NCI-H1436 (cell line): ENCODE results near the gene CCDC138.

Experiments
- DNase-seq: peaks from one replicate; lab custom pipeline; 2025; lab: John Stamatoyannopoulos, UW

Gene CCDC138

DNA sequence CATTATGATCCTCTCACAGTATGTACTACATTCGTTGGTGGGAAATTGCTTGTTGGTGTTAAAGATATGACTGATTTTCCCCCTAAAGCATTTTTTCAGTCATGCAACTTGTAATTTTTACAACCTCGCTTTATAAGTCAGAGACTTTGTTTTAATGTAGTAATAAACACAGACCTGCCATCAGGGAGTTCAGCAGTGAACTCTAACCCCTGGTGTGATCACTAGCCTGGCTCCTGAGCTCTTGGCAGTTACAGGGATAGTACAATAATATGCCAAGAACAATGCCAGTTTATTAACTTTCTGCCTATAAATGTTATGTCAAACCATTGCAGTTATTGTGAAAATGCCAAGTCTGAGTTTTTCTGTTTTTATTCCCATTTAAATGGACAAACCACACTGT is 108.6 kb downstream of the CCDC138 start:
- no peak for DNase-seq

DNA sequence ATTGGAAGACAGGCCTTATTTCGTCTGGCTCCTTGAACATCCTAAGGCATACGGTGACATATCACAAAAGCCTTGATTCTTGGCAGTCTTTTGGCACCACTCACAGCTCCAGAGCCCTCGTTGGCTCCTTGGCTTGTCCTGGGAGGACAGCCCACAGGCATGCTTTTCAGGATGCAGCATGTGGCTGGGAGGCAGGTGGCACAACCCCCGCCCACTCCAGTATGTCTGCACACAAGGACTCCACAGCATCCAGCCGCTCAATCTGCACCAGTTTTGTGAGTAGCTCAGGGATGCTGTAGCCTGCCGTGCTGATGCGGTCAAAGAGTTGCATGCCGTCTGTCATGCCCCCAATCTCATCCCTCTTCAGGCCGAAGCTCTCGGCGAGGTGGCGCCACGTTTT is 110.2 kb downstream of the CCDC138 start:
- DNase-seq: no peak

DNA sequence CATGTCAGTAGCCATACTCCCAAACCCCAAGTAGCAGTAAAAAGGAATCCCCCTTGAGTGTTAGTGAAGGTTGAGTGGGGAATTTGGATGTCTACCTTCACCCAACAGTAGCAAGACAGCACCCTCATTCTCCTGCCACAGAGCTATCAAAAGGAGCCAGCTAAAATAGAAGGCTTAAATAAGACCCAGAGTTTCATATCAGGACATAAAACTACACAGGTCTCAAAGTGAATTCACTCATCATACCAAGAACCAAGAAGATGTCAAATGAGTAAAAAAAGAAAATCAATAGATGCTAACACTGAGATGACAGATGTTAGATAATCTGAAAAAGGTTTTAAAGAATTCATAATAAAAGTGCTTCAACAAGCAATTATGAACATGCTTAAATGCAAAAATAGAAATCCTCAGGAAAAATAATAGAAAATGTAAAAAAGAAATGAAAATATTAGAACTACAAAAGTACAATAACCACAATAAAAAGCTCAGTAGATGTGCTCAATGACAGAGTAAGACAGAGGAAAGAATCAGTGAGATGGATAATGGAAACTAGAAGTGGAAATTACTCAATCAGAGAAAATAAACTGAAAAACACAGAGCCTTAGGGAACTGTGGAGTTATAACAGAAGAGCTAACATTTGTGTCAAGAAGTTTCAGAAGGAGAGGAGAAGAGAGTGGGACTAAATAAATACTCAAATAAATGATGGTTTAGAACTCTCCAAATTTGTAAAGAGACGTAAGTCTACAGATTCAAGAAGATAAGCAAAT is 111.9 kb downstream of the CCDC138 start:
- no peak for DNase-seq

DNA sequence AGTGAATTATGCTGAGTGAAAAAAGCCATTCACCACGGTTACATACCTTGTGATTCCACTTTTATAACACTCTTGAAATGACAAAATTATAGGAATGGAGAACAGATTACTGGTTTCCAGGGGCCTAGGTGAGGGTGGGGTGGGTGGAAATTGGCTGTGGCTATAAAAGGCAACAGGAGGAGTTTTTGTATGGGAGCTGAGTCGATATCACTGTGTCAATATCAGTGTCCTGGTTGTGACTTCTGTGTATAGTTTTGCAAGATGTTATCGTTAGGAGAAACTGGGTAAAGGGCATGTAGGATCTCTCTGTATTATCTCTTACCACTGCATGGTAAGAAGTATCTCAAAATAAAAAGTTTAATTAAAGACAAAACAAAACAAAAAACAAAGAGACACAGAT is 118.1 kb downstream of the CCDC138 start:
- no peak for DNase-seq

DNA sequence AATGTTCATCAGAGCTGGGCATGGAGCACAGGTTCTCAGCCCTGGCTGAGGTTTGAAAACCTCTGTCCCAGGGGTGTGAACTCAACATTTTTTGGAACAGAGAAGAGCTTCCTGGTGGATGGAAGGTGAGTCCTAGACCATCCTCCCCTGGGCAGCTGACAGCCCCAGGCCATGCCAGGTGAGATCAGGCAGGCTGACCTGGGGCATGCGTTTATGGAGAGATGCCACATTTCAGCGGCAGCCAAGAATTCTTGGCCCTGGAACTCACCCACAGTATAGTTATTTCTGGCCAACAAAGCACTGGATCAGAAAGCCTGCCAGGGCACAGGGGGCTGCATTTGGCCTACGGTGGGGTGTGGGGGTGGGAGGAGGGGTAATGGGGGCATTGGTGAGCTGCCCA is 118.6 kb downstream of the CCDC138 start:
- DNase-seq: no peak

DNA sequence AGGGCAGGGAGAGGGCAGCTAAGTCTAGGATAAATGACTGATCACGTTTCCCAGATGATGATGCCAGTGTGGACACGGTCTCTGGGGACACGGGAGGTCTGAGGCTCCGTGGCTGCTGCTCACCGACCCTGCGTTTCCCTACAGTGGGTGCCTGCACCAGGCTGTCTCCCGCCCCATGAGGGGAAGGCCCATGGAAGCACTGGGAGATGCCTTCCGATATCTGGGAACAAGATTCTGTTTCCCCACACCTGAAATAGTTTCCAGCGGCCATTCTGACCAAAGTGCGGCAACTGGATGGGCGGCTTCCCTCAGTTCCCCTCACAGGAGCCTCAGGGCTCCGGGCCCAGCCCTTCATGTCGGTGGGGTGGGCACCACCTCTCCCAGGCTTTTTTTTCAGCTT is 119.3 kb downstream of the CCDC138 start:
- no peak for DNase-seq

DNA sequence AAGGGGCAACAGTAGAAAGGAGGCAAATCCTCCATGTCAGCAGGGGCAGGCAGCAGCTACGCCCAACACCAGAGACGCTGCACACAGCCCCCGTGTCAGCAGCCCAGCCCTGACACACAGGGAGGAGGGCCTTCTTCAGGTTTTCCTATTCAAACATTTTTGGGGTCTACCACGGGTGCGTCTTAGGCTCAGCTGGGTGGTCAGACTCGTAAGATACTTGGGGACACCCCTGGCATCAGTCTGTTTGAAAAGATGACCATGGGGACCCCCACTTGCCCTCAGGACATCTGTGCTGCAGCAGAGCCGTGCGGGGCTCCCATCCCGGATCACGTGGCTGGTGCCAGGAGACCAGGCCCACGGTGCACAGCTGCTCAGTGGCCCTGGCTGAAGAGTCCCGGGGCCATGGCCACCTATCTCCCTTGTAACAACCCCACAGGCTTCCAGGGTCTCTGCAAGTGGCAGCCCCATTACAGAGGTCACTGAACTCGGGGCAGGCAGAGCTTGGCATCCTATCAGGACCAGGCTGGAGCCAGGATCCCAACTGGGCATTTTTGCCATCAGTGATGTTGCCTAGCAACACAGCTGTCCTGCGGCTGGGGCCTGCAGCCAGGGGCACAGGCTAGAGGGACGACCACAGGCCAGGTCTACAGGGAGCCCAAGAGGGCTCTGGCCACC is 120.0 kb downstream of the CCDC138 start:
- no peak for DNase-seq

DNA sequence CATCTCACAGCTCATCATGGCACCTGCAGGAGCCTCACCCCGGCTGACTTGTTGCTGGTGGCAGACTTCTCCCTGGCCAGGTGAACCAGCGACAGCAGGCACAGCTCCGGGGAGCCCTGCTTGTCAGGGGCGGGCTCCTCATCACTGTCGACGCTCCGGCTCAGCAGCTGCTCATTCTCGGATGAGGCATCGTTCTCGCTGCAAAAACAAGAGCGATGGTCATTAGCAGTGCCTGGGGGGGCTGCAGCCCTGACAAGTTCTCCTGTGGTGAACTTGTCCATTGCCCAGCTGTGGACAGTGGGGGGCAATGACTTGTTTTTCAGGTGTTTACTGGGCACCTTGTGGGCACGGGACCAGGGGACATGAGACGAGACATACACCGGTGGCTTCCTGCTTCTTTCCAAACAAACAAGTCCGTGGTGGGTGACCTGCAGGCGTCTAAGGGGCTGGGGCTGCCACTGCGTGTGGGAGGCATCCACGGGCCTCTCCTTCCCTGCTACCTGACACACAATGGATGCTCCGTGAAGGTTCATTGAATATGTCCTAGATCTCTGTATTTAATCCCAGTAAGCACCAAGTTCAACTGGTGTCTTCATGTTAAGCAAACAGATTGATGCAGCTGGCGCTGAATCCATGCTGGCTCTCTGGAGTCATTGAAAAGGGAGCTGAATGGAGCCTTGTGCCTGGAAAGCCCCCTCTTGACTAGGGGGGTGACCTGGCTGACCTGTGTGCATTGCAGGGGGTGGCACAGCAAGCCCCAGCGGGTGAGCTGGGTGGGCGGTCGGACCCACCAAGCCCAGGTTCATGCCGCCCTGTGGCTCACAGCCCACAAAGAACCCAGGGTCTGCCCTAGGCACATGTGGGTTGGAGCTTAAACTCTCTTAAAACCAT is 121.5 kb downstream of the CCDC138 start:
- no peak for DNase-seq

DNA sequence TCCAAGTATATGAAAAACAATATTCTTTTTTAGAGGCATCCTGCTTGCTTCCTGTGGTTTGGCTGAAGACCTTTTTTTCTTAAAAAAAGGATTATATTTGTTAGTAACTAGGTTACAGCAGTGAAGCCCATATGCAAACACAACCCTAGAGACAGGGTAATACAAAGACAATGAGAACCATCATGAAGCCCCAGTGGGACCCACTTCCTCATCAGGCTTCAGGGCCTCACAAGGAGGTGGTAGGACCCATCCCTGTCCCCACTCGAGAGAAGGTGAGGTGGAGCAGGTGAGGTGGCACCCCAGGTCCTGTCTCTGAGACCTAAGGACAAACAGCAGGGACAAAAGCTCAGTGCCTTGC is 122.1 kb downstream of the CCDC138 start:
- DNase-seq: no peak

DNA sequence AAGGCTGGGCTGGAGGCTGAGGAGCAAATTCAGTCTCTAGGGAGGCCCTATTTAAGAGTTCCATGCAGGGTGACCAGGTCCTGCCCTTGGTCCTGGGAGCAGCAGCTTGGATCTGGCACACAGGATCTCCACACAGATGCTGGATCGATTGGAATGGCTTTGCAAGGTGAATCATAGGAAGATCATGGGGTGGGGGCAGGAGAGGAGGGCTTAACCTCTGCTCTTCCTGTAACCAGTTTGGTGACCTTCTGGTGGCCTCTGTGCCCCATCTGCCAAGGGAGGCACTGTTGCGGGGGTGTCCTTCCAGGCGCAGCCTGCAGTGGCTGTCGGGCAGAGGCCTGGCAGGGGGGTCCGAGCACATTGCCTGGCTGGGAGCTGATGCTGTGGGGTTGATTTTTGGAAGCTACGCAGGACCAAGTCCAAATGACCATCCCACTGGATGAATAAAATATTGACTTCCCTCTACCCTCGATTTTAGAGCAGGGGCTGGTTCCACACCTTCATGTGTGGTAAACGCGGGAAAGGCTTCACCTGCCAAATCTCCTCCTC is 122.8 kb downstream of the CCDC138 start:
- no peak for DNase-seq

DNA sequence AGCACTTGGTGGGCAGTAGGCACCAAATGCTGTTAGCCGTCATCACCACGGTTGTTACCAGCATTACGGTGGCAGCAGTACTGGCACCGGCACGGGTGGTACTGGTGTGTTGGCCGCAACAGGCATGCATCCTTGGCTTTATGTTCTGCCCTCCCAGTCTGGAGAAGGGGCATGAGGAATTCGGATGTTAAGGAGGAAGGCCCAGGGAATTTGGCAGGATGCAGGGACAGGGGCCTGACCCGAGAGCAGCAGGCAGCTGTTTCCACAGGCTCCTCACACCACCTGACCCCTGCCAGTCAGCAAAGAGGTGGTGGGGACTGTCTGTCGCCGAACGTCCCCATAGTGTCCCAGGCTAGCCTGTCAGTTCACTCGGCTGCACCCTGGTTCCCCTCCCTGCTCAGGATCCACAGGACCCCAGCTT is 123.5 kb downstream of the CCDC138 start:
- no peak for DNase-seq

DNA sequence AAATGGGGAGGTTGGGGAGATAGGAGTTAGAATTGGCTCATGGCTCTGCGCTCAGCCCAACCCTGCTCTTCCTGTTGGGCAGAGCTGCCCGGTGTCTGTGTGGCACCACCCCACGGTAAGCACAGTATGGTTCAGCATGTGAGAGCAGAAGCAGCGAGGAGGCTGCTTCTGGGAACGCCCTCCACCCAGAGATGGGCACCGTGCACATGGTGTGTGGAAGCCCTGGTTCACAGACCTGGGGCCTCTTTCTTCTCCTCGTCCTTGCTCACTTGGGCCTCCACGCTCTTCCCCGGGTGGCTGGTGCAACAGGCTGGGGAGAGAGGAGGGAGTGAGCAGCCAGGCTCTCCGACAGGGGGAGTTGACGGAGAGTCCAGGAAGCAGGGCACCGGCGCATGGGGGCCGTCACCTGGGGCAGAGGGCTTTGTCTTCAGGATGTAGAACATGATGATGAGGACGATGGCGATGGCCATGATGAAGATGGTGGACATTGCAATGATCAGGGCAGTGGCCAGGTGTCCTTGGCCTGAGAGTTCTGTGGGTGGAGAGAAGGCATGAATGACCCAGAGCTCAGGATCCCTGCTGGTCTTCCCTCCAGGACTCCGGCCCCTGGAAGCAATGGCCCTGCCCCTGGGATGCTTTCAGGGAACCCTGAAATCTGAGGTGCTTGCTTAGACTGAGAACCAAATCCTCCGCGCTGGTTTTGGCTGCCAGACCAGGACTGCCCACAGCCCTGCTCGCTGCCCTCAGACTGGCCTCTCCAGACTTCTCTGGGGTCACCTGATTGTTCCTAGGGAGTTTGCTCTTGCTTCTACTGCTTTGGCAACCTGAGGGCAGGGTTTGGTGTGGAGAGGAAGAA is 124.2 kb downstream of the CCDC138 start:
- no peak for DNase-seq

DNA sequence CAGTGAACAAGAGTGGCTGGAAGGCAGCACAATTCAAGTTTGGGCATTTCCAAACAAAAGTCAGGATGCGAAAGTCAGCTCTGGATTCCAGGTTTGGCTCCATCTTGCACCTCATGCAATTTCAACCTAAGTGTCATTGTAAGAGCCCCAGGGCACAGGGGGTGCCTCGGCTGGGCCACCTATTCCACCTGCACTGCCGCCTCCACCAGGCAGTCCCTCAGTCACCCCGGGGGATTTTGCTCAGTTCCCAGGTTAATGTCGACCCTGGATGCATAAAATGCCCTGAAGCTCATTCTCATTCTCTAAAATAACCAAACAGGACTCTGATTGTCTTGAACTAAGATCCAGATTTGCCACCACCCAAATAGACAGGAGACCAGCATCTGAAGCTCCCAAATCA is 124.8 kb downstream of the CCDC138 start:
- DNase-seq: no peak

DNA sequence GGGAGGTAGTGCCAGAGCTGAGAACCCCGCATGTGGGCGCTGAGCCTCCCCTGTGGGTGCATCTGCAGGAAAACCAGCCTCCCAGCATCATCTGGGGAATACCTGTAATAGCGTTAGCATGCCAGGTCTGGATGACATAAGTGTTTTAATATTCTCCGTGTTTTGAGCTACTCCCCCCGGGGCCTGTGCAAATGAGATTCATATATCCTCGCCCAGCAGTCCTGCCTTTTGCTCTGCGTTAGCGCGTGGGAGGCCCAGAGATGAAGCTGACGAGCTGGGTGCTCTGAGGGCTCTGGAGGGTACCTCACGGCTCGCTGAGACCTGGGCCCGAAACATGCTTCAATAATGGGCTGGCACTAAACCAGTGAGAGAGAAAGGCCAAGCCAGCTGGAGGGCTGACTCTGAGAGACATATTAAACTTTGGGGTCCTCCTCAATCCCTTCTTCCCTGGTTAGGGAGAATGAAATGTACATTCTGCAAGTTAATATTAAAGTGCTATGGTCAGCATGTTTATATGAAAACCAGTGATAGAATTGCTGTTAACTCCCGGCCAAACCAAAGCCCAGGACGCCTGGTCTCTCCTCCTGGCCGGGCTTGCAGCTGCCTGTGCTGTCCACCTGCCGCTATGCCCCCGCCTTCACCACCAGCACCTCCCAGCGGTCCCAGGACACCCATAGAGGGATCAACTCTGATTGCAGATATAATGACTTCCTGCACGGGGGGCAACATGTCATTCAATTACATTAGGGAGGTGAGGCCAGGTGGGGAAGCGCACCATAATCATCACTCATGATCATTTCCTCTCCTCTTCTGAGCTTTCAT is 125.4 kb downstream of the CCDC138 start:
- DNase-seq: peak; percentile 27

DNA sequence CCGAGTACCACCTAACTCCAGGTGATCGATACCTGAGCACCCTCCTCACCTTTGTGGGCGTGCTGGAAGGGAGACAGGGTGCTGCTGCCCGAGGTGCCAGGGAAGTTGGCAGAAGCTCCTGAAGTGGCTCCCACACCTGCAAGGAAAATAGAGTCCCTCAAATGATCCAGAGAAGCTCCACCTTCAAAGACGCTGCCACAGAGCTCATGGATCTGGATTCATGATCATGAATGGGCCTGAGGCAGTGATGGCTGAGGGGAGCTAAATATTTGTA is 126.0 kb downstream of the CCDC138 start:
- no peak for DNase-seq

DNA sequence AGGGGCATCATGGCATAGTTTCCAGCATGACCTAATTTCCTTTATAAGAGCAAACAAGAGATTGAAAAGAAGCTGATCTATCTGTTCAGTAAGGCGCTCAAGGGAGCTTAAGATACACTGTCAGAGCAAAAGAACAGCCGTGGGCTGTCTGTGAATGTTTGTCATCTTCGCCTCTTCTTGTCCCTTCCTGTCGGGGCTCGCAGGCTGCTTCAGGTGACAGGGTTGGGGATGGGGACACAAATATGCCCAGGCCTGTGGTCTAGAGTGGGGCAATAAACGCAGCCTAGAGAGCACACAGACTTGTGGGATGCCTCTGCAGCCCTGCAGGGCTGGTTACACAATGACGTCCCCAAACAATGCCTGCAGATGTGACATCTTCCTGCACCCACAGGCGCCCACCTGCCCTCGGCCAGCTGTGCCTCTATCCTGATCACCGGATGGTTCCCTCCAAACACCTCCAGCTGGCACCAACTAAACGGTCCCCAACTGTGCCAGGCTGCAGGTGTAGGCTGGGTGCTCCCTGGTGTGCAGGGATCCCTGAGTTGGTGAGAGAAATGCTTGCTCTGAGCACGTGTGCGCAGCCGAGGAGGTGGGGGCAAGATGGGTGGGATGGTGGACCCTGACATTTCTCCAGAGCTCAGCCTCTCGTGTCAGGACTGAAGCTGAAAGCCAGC is 129.7 kb downstream of the CCDC138 start:
- DNase-seq: no peak

DNA sequence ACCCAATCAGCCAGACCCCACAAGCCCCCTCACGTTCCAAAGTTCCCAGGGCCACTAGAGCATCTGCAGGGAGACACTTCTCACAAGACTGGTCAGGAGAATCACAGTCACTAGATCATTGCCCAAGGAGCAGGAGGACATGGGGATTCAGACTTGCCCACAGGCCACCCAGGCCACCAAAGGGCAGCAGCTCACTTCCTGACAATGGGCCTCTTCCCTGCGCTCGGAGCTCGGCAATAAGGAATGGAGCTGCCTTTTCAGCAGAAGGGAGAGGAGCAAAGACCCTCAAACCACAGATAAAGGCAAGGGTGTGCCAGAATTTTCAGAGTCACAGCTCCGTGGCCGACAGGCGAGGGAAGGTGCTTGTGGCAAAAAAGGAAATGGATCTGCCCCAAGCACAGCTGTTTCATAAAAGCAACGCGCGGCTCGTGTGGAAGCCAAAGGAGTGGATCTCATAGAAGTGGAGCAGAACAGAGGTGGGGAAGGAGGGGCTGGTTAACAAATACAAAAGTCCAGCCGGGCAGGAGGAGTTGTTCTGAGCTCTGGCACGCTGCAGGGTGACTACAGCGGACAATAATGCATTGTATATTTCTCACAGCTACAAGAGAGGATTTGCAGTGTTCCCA is 130.3 kb downstream of the CCDC138 start:
- DNase-seq: no peak

DNA sequence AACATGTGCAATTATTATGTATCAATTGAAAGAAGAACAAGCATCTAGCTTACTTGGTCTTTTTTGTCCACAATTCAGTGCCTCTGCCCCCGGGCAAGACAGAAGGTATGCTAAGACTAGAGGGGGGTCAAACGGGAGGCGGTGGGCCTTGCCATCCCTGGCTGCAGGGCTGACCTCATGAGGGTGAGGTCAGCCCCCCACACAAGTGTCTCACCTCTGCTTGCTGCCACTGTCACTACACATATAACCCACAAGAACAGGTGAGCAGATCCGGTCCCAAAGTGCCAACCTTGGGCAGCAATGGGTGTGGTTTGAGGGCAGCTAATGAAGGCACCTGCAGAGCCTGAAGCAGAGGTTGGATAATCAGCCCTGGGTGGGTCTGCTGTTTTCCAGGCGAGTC is 131.0 kb downstream of the CCDC138 start:
- DNase-seq: no peak

DNA sequence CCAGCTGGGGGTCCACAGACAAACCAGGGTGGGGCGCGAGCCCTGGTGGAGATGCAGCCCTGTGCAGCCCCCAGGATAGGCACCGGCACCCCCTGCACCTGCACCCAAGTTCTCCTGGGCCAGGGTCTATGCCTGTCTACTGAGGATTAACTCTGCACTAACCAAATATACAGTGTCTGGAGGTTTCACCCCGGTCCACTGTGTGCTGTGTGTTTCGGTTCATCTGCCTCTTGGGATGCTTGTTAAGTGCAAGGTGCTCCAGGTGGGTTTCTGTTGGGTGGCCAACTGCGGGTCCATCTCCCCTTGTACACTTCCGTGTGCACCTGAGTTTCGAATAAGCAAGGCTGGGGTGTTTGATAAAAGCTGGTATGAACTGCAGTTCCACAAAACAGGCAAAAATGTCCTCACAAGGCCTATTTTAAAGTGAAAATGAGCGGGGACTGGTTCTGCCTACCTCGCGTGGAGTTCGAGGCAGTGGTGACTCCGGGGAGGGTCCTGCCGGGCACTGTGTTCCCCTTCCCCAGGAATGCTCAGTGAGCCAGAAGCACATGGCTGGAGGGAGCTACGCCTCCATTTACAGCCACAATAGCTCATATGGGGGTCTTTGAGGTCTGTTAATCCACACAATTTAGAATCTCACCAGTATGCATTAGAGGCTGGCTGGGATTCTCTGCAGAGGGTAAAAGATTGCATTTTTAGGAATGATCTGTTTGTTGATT is 131.7 kb downstream of the CCDC138 start:
- DNase-seq: no peak
